A549 treated with GW870086 at 1 μM for 4 hours (cell line): ENCODE measurements around the gene COQ5. TPM values are rescaled to one million over a fixed set of nuclear protein-coding genes. Genes with fewer than 3 reads are reported as not detected.

Experiments
- total RNA-seq: library from RNA; stranded (reverse); fragments of 200-300 nt; extraction: Qiagen RNA extraction; gene quantifications from 5 replicates; pipeline ENCODE4 v1.2.3, GENCODE V29; 2022; ENCODE audit warnings: low read depth

Gene COQ5
- total RNA-seq, result 26.2 to 29.6 TPM (median 28.6 TPM) in 5 replicates

GRCh38 chr12:120528861-120529525 is at the start of gene COQ5:
TSS of gene COQ5 (minus strand) at chr12:120529158. CDS start at chr12:120529141, 17 bp downstream.

GRCh38 chr12:120534203-120534702 is 5.3 kb upstream of the COQ5 start, which contains the start of gene RNF10:
TSS of gene RNF10 (plus strand) at chr12:120534356. CDS start at chr12:120534812, 456 bp downstream.

DNA sequence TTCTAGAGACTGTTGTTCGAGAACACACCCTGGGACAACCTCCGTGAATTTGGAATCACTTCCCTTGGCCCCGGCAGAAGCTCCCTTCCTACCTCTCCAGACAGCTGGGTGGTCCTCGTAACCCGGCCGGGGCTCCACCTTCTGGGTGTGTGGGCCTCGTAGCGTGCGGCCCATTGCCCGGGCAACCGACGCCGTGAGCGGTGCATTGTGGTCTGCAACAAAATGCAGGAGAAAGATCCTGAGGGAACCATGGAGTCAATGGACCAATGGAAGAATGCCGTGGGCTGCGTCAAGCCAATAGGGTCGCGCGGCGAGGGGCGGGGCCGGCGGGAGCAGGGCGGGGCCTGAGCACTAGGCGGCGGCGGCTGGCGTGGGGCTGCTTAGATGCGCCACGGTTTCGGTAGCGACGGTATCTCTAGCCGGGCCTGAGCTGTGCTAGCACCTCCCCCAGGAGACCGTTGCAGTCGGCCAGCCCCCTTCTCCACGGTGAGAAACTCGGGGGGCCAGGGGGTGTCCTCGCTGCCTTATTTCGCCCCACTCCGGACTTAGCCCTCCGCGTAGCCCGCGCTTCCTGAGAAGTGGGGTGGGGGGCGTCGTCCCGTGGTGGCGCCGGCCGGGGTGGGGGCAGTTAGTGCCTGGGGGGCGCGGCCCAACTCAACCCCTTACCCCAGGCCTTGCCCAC is 33.1 kb downstream of the COQ5 start, which contains the start of gene DYNLL1:
Gene DYNLL1, plus strand, starts transcription at position 383 of the 682 bp plus-strand sequence. CDS start 309 bp downstream, outside the sequence.

GRCh38 chr12:120469450-120470149 is 59.4 kb downstream of the COQ5 start, which contains the start of gene SRSF9:
TSS of gene SRSF9 (minus strand) at chr12:120469748. CDS start at chr12:120469609, 139 bp downstream.

Other genes starting within 250 kb of the COQ5 start
- not detected in 5 replicates for gene RNU4-2, start 237.3 kb downstream of the COQ5 start, total RNA-seq
- gene RNU4-1, start 235.9 kb downstream of the COQ5 start, total RNA-seq, result not detected in 5 replicates
- 0.48 to 1.7 TPM (median 0.76 TPM) in 5 replicates for gene SIRT4, start 226.8 kb downstream of the COQ5 start, total RNA-seq
- not detected in 5 replicates for gene PLA2G1B, start 201.4 kb downstream of the COQ5 start, total RNA-seq
- gene MSI1, start 160.0 kb downstream of the COQ5 start, total RNA-seq, result 0.77 to 1.9 TPM (median 1.4 TPM) in 5 replicates
- 808 to 864 TPM (median 832 TPM) in 5 replicates for gene COX6A1, start 91.0 kb downstream of the COQ5 start, total RNA-seq
- gene TRIAP1, start 82.8 kb downstream of the COQ5 start, total RNA-seq, result 73.0 to 86.4 TPM (median 76.2 TPM) in 5 replicates
- 20.5 to 26.5 TPM (median 24.6 TPM) in 5 replicates for gene GATC, start 82.7 kb downstream of the COQ5 start, total RNA-seq
- 175 to 219 TPM (median 212 TPM) in 5 replicates for gene SRSF9, start 59.4 kb downstream of the COQ5 start, total RNA-seq
- 588 to 676 TPM (median 607 TPM) in 5 replicates for gene DYNLL1, start 33.0 kb downstream of the COQ5 start, total RNA-seq
- 95.9 to 105 TPM (median 103 TPM) in 5 replicates for gene RNF10, start 5.2 kb upstream of the COQ5 start, total RNA-seq
- gene POP5, start 52.2 kb upstream of the COQ5 start, total RNA-seq, result 45.9 to 59.8 TPM (median 51.9 TPM) in 5 replicates
- 0.15 to 0.46 TPM (median 0.21 TPM) in 5 replicates for gene CABP1, start 111.5 kb upstream of the COQ5 start, total RNA-seq
- gene MLEC, start 158.0 kb upstream of the COQ5 start, total RNA-seq, result 83.9 to 99.9 TPM (median 87.0 TPM) in 5 replicates
- 21.9 to 27.2 TPM (median 26.6 TPM) in 5 replicates for gene UNC119B, start 181.3 kb upstream of the COQ5 start, total RNA-seq
- 10.1 to 11.3 TPM (median 10.5 TPM) in 5 replicates for gene ACADS, start 196.7 kb upstream of the COQ5 start, total RNA-seq